GM21367 (cell line): ENCODE data around the gene TNS3.

Experiments
- ATAC-seq: cut with Tn5 transposase; IDR thresholded peaks from one replicate; pipeline ENCODE4 v1.9.1; 2021; ENCODE audit not compliant: unreplicated experiment

Gene TNS3

GRCh38 chr7:47529405-47529804, 52.5 kb downstream of the TNS3 start:
- no peak for ATAC-seq

GRCh38 chr7:47528471-47528870, 53.4 kb downstream of the TNS3 start:
- ATAC-seq: no peak

- ATAC-seq: no peak
Observed at GRCh38 chr7:47526466-47526865, 55.4 kb downstream of the TNS3 start.

- ATAC-seq: no peak
Observed at GRCh38 chr7:47525066-47525623, 56.8 kb downstream of the TNS3 start.

- no peak for ATAC-seq
Observed at GRCh38 chr7:47523401-47523800, 58.5 kb downstream of the TNS3 start.

- ATAC-seq: no peak
Observed at GRCh38 chr7:47521816-47522561, 59.9 kb downstream of the TNS3 start.

GRCh38 chr7:47521011-47521795, 60.7 kb downstream of the TNS3 start:
- ATAC-seq: no peak

GRCh38 chr7:47520406-47520805, 61.5 kb downstream of the TNS3 start:
- ATAC-seq: no peak

- ATAC-seq: no peak
Observed at GRCh38 chr7:47518827-47519226, 63.1 kb downstream of the TNS3 start.

GRCh38 chr7:47517821-47518480, 64.0 kb downstream of the TNS3 start:
- ATAC-seq: no peak

GRCh38 chr7:47516985-47517600, 64.8 kb downstream of the TNS3 start:
- ATAC-seq: no peak

- ATAC-seq: no peak
Observed at GRCh38 chr7:47516386-47516785, 65.5 kb downstream of the TNS3 start.

- ATAC-seq: no peak
Observed at GRCh38 chr7:47515305-47515834, 66.5 kb downstream of the TNS3 start.

- no peak for ATAC-seq
Observed at GRCh38 chr7:47514818-47515217, 67.1 kb downstream of the TNS3 start.

- no peak for ATAC-seq
Observed at GRCh38 chr7:47514367-47514766, 67.5 kb downstream of the TNS3 start.

- no peak for ATAC-seq
Observed at GRCh38 chr7:47513741-47514241, 68.1 kb downstream of the TNS3 start.

GRCh38 chr7:47512481-47513176, 69.3 kb downstream of the TNS3 start:
- ATAC-seq: no peak

- ATAC-seq: no peak
Observed at GRCh38 chr7:47511699-47512370, 70.1 kb downstream of the TNS3 start.

- ATAC-seq: no peak
Observed at GRCh38 chr7:47510786-47511185, 71.1 kb downstream of the TNS3 start.

- no peak for ATAC-seq
Observed at GRCh38 chr7:47510192-47510591, 71.7 kb downstream of the TNS3 start.
